OCI-LY1 (cell line): ENCODE measurements around the gene UBE4B.

Source experiments
- H2AFZ ChIP-seq: fragments of 200-600 bp; sonication (generic), shearing (Covaris generic); 2 replicates; pipeline ENCODE4 v1.6.0; 2014; ENCODE audit warnings: antibody characterized with exemption, mild to moderate bottlenecking, low read length
- H3F3A ChIP-seq: fragments of 200-600 bp; sonication (generic), shearing (Covaris generic); 2 replicates; pipeline ENCODE4 v1.6.0; 2014; ENCODE audit warnings: mild to moderate bottlenecking, antibody characterized with exemption, low read length, moderate library complexity; ENCODE audit not compliant: insufficient read depth
- H3K27ac ChIP-seq: fragments of 200-600 bp; sonication (generic); 2 replicates; pipeline ENCODE4 v1.5.1; 2014; ENCODE audit warnings: low read length, mixed run types, mild to moderate bottlenecking, low read depth; ENCODE audit not compliant: poor library complexity, severe bottlenecking
- H3K27me3 ChIP-seq: fragments of 200-600 bp; sonication (generic); 2 replicates; pipeline ENCODE4 v1.6.0; 2014; ENCODE audit warnings: antibody characterized with exemption, mild to moderate bottlenecking, low read length, moderate library complexity; ENCODE audit not compliant: insufficient read depth
- H3K36me3 ChIP-seq: fragments of 200-600 bp; sonication (generic); 2 replicates; pipeline ENCODE4 v1.6.1; 2014; ENCODE audit warnings: mild to moderate bottlenecking, antibody characterized with exemption, low read length, moderate library complexity, mixed read lengths; ENCODE audit not compliant: insufficient read depth
- H3K4me1 ChIP-seq: fragments of 200-600 bp; sonication (generic); 2 replicates; pipeline ENCODE4 v1.5.1; 2014; ENCODE audit warnings: mild to moderate bottlenecking, low read length, moderate library complexity; ENCODE audit not compliant: insufficient read depth, severe bottlenecking
- H3K4me2 ChIP-seq: fragments of 200-600 bp; sonication (generic), shearing (Covaris generic); 2 replicates; pipeline ENCODE4 v1.6.1; 2014; ENCODE audit warnings: low read length
- H3K4me3 ChIP-seq: fragments of 200-600 bp; sonication (generic); 2 replicates; pipeline ENCODE4 v1.5.1; 2014; ENCODE audit warnings: low read length, low read depth, mild to moderate bottlenecking, mixed read lengths; ENCODE audit not compliant: poor library complexity, severe bottlenecking
- H3K79me2 ChIP-seq: fragments of 200-600 bp; shearing (Covaris generic); 2 replicates; pipeline ENCODE4 v1.6.1; 2016; ENCODE audit warnings: mixed run types, low read length, mixed read lengths; ENCODE audit not compliant: insufficient read depth
- H3K9ac ChIP-seq: fragments of 200-600 bp; sonication (generic), shearing (Covaris generic); 2 replicates; pipeline ENCODE4 v1.6.1; 2014; ENCODE audit warnings: mild to moderate bottlenecking, low read length, mixed read lengths
- H3K9me2 ChIP-seq: fragments of 200-600 bp; sonication (generic), shearing (Covaris generic); 2 replicates; pipeline ENCODE4 v1.6.1; 2014; ENCODE audit warnings: low read depth, mild to moderate bottlenecking, low read length, mixed read lengths
- H3K9me3 ChIP-seq: fragments of 200-600 bp; shearing (Covaris generic); 2 replicates; pipeline ENCODE4 v1.6.1; 2014; ENCODE audit warnings: low read length, mixed read lengths
- H4K20me1 ChIP-seq: fragments of 200-600 bp; sonication (generic), shearing (Covaris generic); 2 replicates; pipeline ENCODE4 v1.6.0; 2016; ENCODE audit warnings: mild to moderate bottlenecking, low read length; ENCODE audit not compliant: insufficient read depth
- CTCF ChIP-seq: fragments of 200-600 bp; sonication (generic), shearing (Covaris generic); IDR thresholded peaks from 2 replicates; pipeline ENCODE4 v1.5.1; 2017; ENCODE audit warnings: mild to moderate bottlenecking, antibody characterized with exemption, low read length, moderate library complexity, mixed read lengths
- EZH2 ChIP-seq: fragments of 200-600 bp; sonication (generic), shearing (Covaris generic); IDR thresholded peaks from 2 replicates; pipeline ENCODE4 v1.8.0; 2017; ENCODE audit warnings: borderline replicate concordance, mixed run types, mild to moderate bottlenecking, antibody characterized with exemption, low read length, moderate library complexity, mixed read lengths

UBE4B gene

GRCh38 chr1:10228528-10228927, 195.8 kb downstream of the UBE4B start:
- H3K4me1 ChIP-seq: no peaks in the 10 kb centered on the region
- no peaks in the 10 kb centered on the region for H3K36me3 ChIP-seq
- H4K20me1 ChIP-seq: no peaks in the 10 kb centered on the region
- TF ChIP-seq CTCF (no peak), EZH2 (no peak)
- no peak overlapping the region for H2AFZ ChIP-seq
- no peak overlapping the region for H3K4me2 ChIP-seq
- H3K27me3 ChIP-seq: no peaks in the 10 kb centered on the region
- H3K79me2 ChIP-seq: no peaks in the 10 kb centered on the region
- H3K9me2 ChIP-seq: no peaks in the 10 kb centered on the region
- no peak overlapping the region for H3K27ac ChIP-seq
- no peaks in the 10 kb centered on the region for H3F3A ChIP-seq
- H3K4me3 ChIP-seq: no peak overlapping the region
- no peaks in the 10 kb centered on the region for H3K9me3 ChIP-seq
- no peak overlapping the region for H3K9ac ChIP-seq

DNA sequence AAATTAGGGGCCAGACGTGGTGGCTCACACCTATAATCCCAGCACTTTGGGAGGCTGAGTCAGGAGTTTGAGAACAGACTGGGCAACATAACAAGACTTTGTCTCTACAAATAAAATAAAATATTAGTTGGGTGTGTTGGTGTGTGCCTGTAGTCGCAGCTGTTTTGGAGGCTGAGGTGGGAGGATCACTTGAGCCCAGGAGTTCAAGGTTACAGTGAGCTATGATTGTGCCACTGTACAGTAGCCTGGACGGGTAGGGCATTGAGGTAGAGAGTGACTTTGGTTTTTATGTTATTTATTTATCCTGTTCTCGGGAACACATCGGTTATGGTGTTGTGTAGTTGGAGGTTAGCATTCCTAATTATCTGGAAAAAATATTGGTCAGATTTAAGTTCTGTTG, 197.1 kb downstream of the UBE4B start:
- no peaks in the 10 kb centered on the region for H3K9me3 ChIP-seq
- TF ChIP-seq EZH2 (no peak), CTCF (no peak)
- H3K4me3 ChIP-seq: no peak overlapping the region
- H3K27ac ChIP-seq: no peak overlapping the region
- no peaks in the 10 kb centered on the region for H3K27me3 ChIP-seq
- no peaks in the 10 kb centered on the region for H3F3A ChIP-seq
- no peaks in the 10 kb centered on the region for H3K4me1 ChIP-seq
- no peaks in the 10 kb centered on the region for H3K36me3 ChIP-seq
- H3K9ac ChIP-seq: no peak overlapping the region
- H3K79me2 ChIP-seq: no peaks in the 10 kb centered on the region
- no peak overlapping the region for H3K4me2 ChIP-seq
- H4K20me1 ChIP-seq: no peaks in the 10 kb centered on the region
- H3K9me2 ChIP-seq: no peaks in the 10 kb centered on the region
- no peak overlapping the region for H2AFZ ChIP-seq
